ENCODE data around the gene NHLRC4.

DNA sequence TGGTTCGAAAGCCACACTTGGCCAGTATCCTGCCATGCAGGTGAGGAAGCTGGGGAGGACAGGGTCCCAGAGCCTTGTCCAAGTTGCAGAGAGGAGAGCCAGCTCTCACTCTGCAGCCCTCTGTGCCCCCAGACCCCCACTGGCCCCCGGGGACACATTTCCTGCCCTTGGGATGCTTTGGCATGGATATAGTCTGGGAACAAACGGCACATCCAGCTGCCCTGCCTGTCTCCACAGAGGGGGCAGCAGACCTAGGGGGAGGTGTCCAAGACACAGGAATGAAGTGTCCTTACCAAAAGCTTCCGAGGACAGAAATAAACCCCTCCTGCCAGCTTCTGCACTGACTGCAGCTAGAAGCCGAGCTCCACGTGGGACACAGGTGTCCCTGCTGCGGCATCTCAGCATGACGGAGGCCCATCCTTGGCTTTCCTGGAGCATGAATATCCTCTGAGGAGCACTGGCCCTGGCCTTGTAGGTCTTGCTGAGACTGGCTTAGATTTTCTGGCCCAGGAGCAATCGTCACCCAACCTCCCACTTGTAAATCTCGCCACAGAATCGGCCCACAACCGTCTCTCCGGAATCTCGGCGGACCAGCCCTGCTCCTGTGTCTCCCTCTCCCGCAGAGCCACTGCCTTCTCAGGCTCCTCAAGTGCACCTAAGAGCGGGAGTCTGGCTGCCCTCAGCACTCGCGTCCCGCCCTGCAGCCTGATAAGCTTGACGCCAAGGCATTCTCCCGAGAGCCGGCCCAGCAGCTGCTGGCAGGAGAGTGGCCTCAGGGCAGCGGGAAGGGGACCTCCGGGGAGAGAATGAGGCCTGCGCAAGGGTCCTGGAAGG is 40.4 kb upstream of the NHLRC4 start:
- no peak for TF ChIP-seq EZH2 (IDR thresholded peaks at IDR 0.05)
- no peak for TF ChIP-seq FOXP2 (optimal IDR thresholded peaks at IDR 0.05; ENCODE audit: control extremely low read depth, extremely low read length, insufficient read depth)
- no peak for TF ChIP-seq POLR2AphosphoS5 (IDR thresholded peaks at IDR 0.05; ENCODE audit: borderline replicate concordance, low read depth, low read length)

All from SK-N-MC (cell line).